WTC11 (cell line): Measurements from ENCODE around the gene GNAO1. TPM values are rescaled to one million over a fixed set of nuclear protein-coding genes. Genes with fewer than 3 reads are reported as not detected.

Source experiments
- ATAC-seq: fragments of 200-7000 bp; cut with Tn5 transposase; 2 replicates; pipeline ENCODE4 v1.10.0; 2021; ENCODE audit warnings: mild to moderate bottlenecking, moderate library complexity
- CTCF ChIA-PET: fragments of 300-600 bp; sonication (Branson Sonifier 250); formaldehyde crosslinking; loops from one replicate; lab custom pipeline; 2021; ENCODE audit warnings: antibody characterized with exemption; lab: Charles Lee
- POLR2A ChIA-PET: fragments of 350-600 bp; sonication (Branson Sonifier 250); formaldehyde crosslinking; loops from one replicate; lab custom pipeline; 2021; ENCODE audit warnings: antibody characterized with exemption; lab: Charles Lee
- DNase-seq: peaks from one replicate; pipeline ENCODE4 v3.0.0; 2021; ENCODE audit warnings: low spot score
- H3K27ac Mint-ChIP-seq: 2 replicates; pipeline ENCODE4 v1.8.0; 2021; ENCODE audit warnings: mixed read lengths
- H3K27me3 Mint-ChIP-seq: 2 replicates; pipeline ENCODE4 v1.8.0; 2021; ENCODE audit warnings: low read depth, mild to moderate bottlenecking, moderate library complexity, mixed read lengths
- H3K36me3 Mint-ChIP-seq: 2 replicates; pipeline ENCODE4 v1.8.0; 2021; ENCODE audit warnings: mixed read lengths
- H3K4me1 Mint-ChIP-seq: 2 replicates; pipeline ENCODE4 v1.8.0; 2022; ENCODE audit warnings: mixed read lengths
- H3K4me3 Mint-ChIP-seq: 2 replicates; pipeline ENCODE4 v1.8.0; 2021; ENCODE audit warnings: mild to moderate bottlenecking, moderate library complexity, mixed read lengths
- H3K9me3 Mint-ChIP-seq: 2 replicates; pipeline ENCODE4 v1.8.0; 2021; ENCODE audit warnings: mixed read lengths
- AR ChIP-seq: fragments of 250-450 bp; sonication (Bioruptor Pico); IDR thresholded peaks from 2 replicates; pipeline ENCODE4 v1.9.0; 2021; ENCODE audit warnings: mild to moderate bottlenecking
- E2F4 ChIP-seq: sonication (generic); formaldehyde crosslinking; IDR thresholded peaks from 2 replicates; pipeline ENCODE4 v1.8.1; 2022; ENCODE audit warnings: low read depth, mild to moderate bottlenecking, moderate library complexity, missing genetic modification reagents, borderline replicate concordance
- ELF4 ChIP-seq: sonication (generic); formaldehyde crosslinking; IDR thresholded peaks from 2 replicates; pipeline ENCODE4 v1.8.1; 2022; ENCODE audit warnings: low read depth, mild to moderate bottlenecking, moderate library complexity, missing genetic modification reagents
- FOXP4 ChIP-seq: sonication (generic); formaldehyde crosslinking; IDR thresholded peaks from 2 replicates; pipeline ENCODE4 v1.8.0; 2022; ENCODE audit warnings: mild to moderate bottlenecking, missing genetic modification reagents
- GTF2I ChIP-seq: fragments of 250-450 bp; sonication (Bioruptor Pico); conservative IDR thresholded peaks from 2 replicates; pipeline ENCODE4 v1.4.0; 2021; ENCODE audit warnings: mild to moderate bottlenecking
- JAZF1 ChIP-seq: fragments of 250-450 bp; sonication (Bioruptor Pico); IDR thresholded peaks from 2 replicates; pipeline ENCODE4 v1.9.0; 2021; ENCODE audit warnings: moderate library complexity, mild to moderate bottlenecking, inconsistent platforms
- MAX ChIP-seq: sonication (generic); formaldehyde crosslinking; IDR thresholded peaks from 2 replicates; pipeline ENCODE4 v1.8.0; 2022; ENCODE audit warnings: mild to moderate bottlenecking, missing genetic modification reagents
- NR1H2 ChIP-seq: sonication (generic); formaldehyde crosslinking; IDR thresholded peaks from 2 replicates; pipeline ENCODE4 v1.9.0; 2021; ENCODE audit warnings: mild to moderate bottlenecking, moderate library complexity, missing genetic modification reagents
- OVOL2 ChIP-seq: fragments of 250-450 bp; sonication (Bioruptor Pico); IDR thresholded peaks from 2 replicates; pipeline ENCODE4 v1.9.0; 2021; ENCODE audit warnings: mild to moderate bottlenecking, borderline replicate concordance
- PRDM15 ChIP-seq: sonication (generic); formaldehyde crosslinking; IDR thresholded peaks from 2 replicates; pipeline ENCODE4 v1.8.0; 2022; ENCODE audit warnings: missing genetic modification reagents
- SMAD4 ChIP-seq: sonication (generic); formaldehyde crosslinking; IDR thresholded peaks from 2 replicates; pipeline ENCODE4 v1.8.0; 2022; ENCODE audit warnings: mild to moderate bottlenecking, missing genetic modification reagents
- SP1 ChIP-seq: sonication (generic); formaldehyde crosslinking; conservative IDR thresholded peaks from 2 replicates; pipeline ENCODE4 v1.8.1; 2022; ENCODE audit warnings: missing genetic modification reagents
- USF1 ChIP-seq: sonication (generic); formaldehyde crosslinking; IDR thresholded peaks from 2 replicates; pipeline ENCODE4 v1.8.0; 2022; ENCODE audit warnings: mild to moderate bottlenecking, missing genetic modification reagents
- ZNF121 ChIP-seq: sonication (generic); formaldehyde crosslinking; IDR thresholded peaks from 2 replicates; pipeline ENCODE4 v1.8.0; 2023; ENCODE audit warnings: missing genetic modification reagents
- ZNF281 ChIP-seq: sonication (generic); formaldehyde crosslinking; IDR thresholded peaks from 2 replicates; pipeline ENCODE4 v1.8.0; 2023; ENCODE audit warnings: mild to moderate bottlenecking, missing genetic modification reagents
- ZNF396 ChIP-seq: fragments of 250-450 bp; sonication (Bioruptor Pico); IDR thresholded peaks from 2 replicates; pipeline ENCODE4 v1.8.0; 2021; ENCODE audit warnings: mild to moderate bottlenecking, moderate library complexity, borderline replicate concordance
- total RNA-seq: library from RNA; stranded (reverse); gene quantifications from 3 replicates; pipeline ENCODE4 v1.2.3, GENCODE V29; 2021

Gene GNAO1
- total RNA-seq, 1 experiment from 2014 or later, result 30.6 TPM

- TF ChIP-seq SP1 (CRISPR knock-in tag), result peak; percentile 60
- no peak for TF ChIP-seq SMAD4 (CRISPR knock-in tag)
- TF ChIP-seq PRDM15 (CRISPR knock-in tag), result peak; percentile 98
- peak; percentile 46; the same call in 1 of the 2 replicates for TF ChIP-seq MAX
- peak; percentile 70; the same call in 1 of the 2 replicates for TF ChIP-seq FOXP4 (CRISPR knock-in tag)
- no peak for TF ChIP-seq AR
- no peak for TF ChIP-seq ZNF121 (CRISPR knock-in tag)
Measured at GRCh38 chr16:56356276-56357240, 165.3 kb downstream of the GNAO1 start (continued).

- ATAC-seq, result no peak
- peak; percentile 14 for DNase-seq
- peaks cover 35% of the 10 kb centered on the region for H3K4me1 Mint-ChIP-seq
- no peak for TF ChIP-seq ZNF281 (CRISPR knock-in tag)
- TF ChIP-seq GTF2I, result no peak
- no peak for TF ChIP-seq E2F4 (CRISPR knock-in tag)
- TF ChIP-seq AR, result no peak
- TF ChIP-seq OVOL2, result no peak
- TF ChIP-seq USF1 (CRISPR knock-in tag), result no peak
- TF ChIP-seq NR1H2 (CRISPR knock-in tag), result no peak
- TF ChIP-seq ZNF396, result no peak
- no peak for TF ChIP-seq JAZF1 (CRISPR knock-in tag)
- TF ChIP-seq ELF4 (CRISPR knock-in tag), result no peak
Measured at GRCh38 chr16:56357241-56357764, 166.0 kb downstream of the GNAO1 start.

More at GRCh38 chr16:56357241-56357764, 166.0 kb downstream of the GNAO1 start:
- ChIA-PET CTCF (interaction anchor here (1.0 to 4.7 kb wide), 11 partner anchors 11 to 328 kb away, joined by 3 to 65 read pairs (median 12); no protein-coding TSS in a partner anchor), POLR2A (no interaction called here)
- Mint-ChIP-seq H3K27ac (peak overlapping the region; percentile 33; the same call in 1 of the 2 replicates), H3K36me3 (peaks cover 1% of the 10 kb centered on the region; the same call in 1 of the 2 replicates), H3K4me3 (peak overlapping the region; percentile 59; the same call in 1 of the 2 replicates), H3K9me3 (no peaks in the 10 kb centered on the region), H3K27me3 (no peaks in the 10 kb centered on the region)
